Measurements from ENCODE around the gene SEMA3B.
A peak's percentile ranks its signal among the peaks of the same experiment; 100 is the strongest.

Gene SEMA3B

DNA sequence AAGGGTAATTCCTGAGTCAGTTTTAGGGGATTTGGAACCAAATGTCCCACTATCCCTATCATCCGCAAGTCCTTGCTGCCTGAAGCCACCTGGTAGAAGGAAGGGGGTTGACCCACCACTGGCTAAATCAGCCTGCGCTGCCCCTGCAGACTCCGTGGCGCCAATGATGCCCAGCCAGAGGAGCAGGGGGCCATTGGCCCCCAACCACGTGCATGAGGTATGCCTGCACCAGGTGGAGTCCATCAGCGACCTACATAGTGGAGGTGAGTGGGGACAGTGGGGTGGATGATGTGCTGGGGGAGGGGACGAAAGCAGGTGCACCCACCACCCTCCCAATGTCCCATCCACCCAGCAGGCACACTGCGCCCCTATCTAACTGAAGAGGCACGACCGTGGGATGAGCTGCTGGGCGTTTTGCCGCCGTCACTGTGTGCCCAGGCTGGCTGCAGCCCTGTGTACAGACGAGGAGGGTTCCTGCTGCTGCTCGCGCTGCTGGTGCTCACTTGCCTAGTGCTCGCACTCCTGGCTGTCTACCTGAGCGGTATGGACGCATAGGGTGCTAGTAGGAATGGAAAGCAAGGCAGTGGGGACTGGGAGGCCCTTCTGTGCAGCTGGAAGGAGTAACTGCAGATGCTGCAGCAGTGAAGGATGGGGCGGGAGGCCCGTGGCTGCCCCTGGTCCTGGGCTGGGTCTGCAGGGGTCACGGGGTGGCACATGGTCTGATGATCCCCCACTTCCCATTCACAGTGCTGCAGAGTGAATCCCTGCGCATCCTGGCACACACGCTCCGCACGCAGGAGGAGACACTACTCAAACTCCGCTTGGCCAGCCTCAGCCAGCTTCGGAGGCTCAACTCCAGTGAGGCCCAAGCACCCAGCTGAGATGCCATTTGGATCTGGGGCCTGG lies 17.6 kb downstream of the SEMA3B start:
- FAIRE-seq (no peak), DNase-seq (ENCODE audit: insufficient read length, low spot score) (no peak)
- TF ChIP-seq, protein P1, sequence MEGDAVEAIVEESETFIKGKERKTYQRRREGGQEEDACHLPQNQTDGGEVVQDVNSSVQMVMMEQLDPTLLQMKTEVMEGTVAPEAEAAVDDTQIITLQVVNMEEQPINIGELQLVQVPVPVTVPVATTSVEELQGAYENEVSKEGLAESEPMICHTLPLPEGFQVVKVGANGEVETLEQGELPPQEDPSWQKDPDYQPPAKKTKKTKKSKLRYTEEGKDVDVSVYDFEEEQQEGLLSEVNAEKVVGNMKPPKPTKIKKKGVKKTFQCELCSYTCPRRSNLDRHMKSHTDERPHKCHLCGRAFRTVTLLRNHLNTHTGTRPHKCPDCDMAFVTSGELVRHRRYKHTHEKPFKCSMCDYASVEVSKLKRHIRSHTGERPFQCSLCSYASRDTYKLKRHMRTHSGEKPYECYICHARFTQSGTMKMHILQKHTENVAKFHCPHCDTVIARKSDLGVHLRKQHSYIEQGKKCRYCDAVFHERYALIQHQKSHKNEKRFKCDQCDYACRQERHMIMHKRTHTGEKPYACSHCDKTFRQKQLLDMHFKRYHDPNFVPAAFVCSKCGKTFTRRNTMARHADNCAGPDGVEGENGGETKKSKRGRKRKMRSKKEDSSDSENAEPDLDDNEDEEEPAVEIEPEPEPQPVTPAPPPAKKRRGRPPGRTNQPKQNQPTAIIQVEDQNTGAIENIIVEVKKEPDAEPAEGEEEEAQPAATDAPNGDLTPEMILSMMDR (IDR thresholded peaks at IDR 0.05; ENCODE audit: insufficient read depth, missing control alignments): no peak

DNA sequence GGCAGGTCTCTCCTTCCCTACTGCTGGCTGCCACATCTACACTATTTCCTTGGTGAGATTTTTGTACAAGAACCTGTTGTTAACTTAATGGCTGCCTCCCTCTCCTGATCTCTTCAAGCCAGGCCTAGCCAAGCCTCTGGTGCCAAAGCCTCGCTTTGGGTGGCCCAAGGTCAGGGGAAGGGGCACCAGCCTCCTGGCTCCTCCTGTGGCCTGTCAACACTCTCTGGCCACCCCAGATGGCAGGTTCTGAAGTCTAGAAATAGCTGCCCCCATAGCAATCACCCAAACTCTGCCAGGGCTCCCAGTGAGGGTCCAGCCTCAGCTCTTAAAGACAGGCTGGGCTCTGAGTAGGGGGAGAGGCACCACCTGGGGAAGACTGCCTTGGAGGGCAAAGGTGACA lies 18.3 kb downstream of the SEMA3B start:
- DNase-seq (ENCODE audit: insufficient read length, low spot score): no peak
- TF ChIP-seq, protein P1 (IDR thresholded peaks at IDR 0.05; ENCODE audit: insufficient read depth, missing control alignments): no peak
- FAIRE-seq: no peak

DNA sequence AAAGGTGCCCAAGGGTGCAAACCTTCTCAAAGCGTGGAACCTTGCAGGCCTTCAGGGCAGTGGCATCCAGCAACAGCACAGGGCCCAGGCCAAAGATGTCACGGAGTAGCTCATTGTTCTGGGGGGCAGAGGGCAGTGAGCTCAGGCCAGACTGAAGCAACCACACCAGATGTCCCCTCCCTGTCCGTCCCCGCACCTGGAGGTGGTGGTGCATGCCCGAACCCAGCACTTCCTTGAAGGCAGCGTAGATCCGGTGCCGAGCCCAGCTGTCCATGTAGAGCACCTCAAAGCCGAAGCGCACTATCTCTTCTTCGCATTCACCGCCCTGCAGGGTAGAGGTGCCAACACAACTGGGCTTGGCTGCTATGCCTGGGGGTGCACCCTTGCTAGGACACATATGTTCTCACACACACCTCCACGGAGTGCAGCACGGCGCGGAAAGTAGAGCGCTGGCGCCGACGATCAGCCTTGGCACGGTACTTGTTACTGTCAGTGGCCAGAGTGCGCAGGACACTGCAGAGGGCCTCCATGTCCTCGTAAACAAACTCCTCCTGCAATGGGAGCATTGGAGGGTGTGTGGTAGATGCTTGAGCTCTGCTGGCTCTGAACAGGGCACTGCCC lies 19.6 kb downstream of the SEMA3B start:
- TF ChIP-seq, protein P1 (IDR thresholded peaks at IDR 0.05; ENCODE audit: insufficient read depth, missing control alignments): no peak
- FAIRE-seq: no peak
- no peak for DNase-seq (ENCODE audit: insufficient read length, low spot score)

DNA sequence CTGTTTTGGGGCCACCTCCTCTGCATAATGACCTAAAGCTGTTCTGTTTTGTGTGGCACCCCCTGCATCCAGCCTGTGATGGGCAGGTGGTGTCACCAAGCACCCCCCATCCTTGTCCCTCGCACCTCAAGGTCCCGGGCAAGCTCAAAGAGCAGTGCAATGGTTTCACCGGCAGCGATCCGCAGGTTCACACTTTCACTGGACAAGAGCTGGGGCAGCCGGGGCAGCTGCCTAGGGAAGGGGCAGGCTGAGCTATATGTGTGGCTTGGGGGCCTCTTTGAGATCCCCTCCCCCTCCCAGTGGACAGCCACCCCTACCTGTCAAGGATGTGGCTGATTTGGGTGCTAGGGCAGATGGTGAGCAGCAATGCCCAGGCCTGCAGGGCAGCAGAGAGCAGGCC lies 20.2 kb downstream of the SEMA3B start:
- TF ChIP-seq, protein P1 (IDR thresholded peaks at IDR 0.05; ENCODE audit: insufficient read depth, missing control alignments): no peak
- no peak for FAIRE-seq
- DNase-seq (ENCODE audit: insufficient read length, low spot score): no peak

DNA sequence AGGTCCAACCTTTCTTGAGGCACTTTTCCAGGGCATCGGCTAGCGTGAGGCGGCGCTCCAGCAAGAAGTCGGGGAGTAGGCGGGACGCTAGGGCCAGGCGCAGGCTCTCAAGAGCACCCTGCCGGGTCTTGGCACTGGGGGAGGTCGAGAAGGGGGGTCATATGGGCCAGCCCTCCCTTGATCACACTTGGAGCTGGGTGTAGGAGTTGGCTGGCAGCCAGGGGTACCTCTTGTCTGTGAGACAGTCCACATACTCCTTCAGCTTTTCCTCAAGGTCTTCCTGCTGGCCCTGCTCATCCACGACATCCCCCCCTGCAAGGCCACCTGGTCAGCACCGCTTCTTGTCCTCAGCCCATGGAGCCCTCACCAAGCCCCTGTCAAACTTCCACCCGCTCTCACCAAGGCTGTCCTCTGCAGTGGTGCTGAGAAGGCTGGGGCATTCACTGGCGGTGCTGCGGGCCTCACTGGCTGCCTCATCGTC lies 21.3 kb downstream of the SEMA3B start:
- FAIRE-seq (no peak), DNase-seq (ENCODE audit: insufficient read length, low spot score) (no peak)
- TF ChIP-seq, protein P1 (IDR thresholded peaks at IDR 0.05; ENCODE audit: insufficient read depth, missing control alignments): no peak

DNA sequence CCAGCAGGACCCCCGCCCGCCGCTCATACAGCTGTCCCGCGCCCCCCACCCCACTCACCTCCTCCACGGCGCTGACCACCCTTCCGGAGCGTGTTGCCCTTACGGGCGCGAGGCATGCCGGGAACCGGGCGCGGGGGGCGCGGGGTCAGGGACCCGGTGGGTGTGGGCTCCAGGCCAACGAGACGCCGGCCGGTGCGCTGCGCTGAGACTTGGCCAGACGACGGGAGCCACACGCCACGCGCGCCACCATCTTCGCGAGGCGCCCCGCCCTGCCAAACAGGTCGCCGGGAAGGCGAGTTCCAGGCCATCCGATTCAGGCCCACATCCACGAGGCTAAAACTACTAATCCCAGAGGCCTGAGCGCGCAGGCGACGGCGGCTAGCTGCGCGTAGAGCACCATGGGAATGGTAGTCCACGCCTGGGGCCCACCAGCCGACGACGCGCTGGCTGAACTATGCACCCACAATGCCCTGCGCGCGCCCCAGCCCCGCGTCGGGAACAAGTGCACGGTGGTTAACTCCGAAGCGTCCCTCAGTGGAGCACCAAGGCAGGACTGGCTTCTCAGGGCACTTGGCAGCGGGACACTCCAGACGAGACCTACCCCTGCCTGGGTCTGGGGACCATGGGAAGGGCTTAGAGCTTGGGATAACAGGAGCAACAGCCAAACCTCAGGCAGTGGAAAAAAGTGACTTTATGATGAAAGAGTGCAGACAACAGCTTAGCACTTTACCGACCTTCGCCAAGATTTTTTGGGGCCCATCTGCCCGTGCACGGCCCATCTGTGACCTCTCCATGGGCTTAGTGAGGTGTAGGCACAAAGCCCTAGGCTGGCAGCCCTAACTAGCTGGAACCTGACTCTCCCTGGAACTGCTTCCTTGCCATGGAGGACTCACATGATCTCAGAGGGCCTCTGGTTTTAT lies 23.5 kb downstream of the SEMA3B start, which contains the start of gene IFRD2:
Gene IFRD2 (minus strand): TSS at position 271 of the 920 bp plus-strand sequence. CDS start 155 bp downstream, at position 116.
- FAIRE-seq (no peak), DNase-seq (ENCODE audit: insufficient read length, low spot score) (peak; percentile 97)
- TF ChIP-seq, protein P1 (IDR thresholded peaks at IDR 0.05; ENCODE audit: insufficient read depth, missing control alignments): no peak

All from D721Med (cell line).